ENCODE results near the gene LRRC75B. TPM values are rescaled to one million over a fixed set of nuclear protein-coding genes. Genes with fewer than 3 reads are reported as not detected.

Gene LRRC75B
- total and polyA plus RNA-seq, 2 donors (not counting 3 experiments of a cell fraction or from before 2014, with no cell fraction given), result 8.9 to 15.0 TPM

- POLR2A ChIA-PET, result no interaction called here
- BruUV-seq (replicated peaks), result no TSS peak
- intact Hi-C loops (cut with micrococcal nuclease), result no loop called here
These were observed 6.8 kb downstream of the LRRC75B start for GRCh38 chr22:24585927-24586546.

More at GRCh38 chr22:24585927-24586546, 6.8 kb downstream of the LRRC75B start:
- Histone ChIP-seq H3K27me3 (ENCODE audit: control insufficient read depth in 2 of 2, insufficient read depth in 2 of 2, low read length in 2 of 2) (no peaks in the 10 kb centered on the region), H3K4me2 (ENCODE audit: insufficient read depth, low read length) (no peak overlapping the region), H3K4me1 (ENCODE audit: control insufficient read depth, extremely low read depth, insufficient read depth, low read length) (no peaks in the 10 kb centered on the region), H4K20me1 (replicated peaks; ENCODE audit: control insufficient read depth, extremely low read depth, insufficient read depth, low read length) (no peaks in the 10 kb centered on the region), H3K9me3 (replicated peaks; ENCODE audit: control insufficient read depth, insufficient read depth, low read length) (no peaks in the 10 kb centered on the region), H3K9ac (replicated peaks; ENCODE audit: extremely low read depth, insufficient read depth, low read length) (no peak overlapping the region), H3K4me3 (replicated peaks in 1 of 3; ENCODE audit: insufficient read depth in 1 of 3, low read depth in 1 of 3, low read length in 3 of 3) (no peak overlapping the region), H3K36me3 (ENCODE audit: control insufficient read depth in 2 of 2, extremely low read depth in 1 of 2, insufficient read depth in 2 of 2, low read length in 2 of 2) (peaks cover 0 to 3% of the 10 kb centered on the region in 2 experiments), H2AFZ (ENCODE audit: low read depth, low read length) (no peak overlapping the region), H3K27ac (ENCODE audit: insufficient read depth, low read depth, low read length) (no peak overlapping the region), H3K79me2 (ENCODE audit: control insufficient read depth, insufficient read depth, low read length) (no peaks in the 10 kb centered on the region), H3K9me1 (replicated peaks; ENCODE audit: control insufficient read depth, extremely low read depth, insufficient read depth, low read length) (no peaks in the 10 kb centered on the region)
- TF ChIP-seq POLR2A (IDR thresholded peaks at IDR 0.05; ENCODE audit: low read depth, low read length), result no peak
- TF ChIP-seq GATA2 (IDR thresholded peaks at IDR 0.05; ENCODE audit: insufficient read depth, insufficient read length, low read depth, low read length), result no peak
- TF ChIP-seq MYC (IDR thresholded peaks at IDR 0.05; ENCODE audit: low read depth, low read length), result no peak
- no peak for TF ChIP-seq EZH2 (IDR thresholded peaks at IDR 0.05; ENCODE audit: borderline replicate concordance, low read depth, low read length, severe bottlenecking)
- TF ChIP-seq JUN (IDR thresholded peaks at IDR 0.05; ENCODE audit: borderline replicate concordance, insufficient read depth, insufficient read length, low read depth), result no peak
- TF ChIP-seq CTCF (IDR thresholded peaks at IDR 0.05; ENCODE audit: extremely low read depth in 1 of 2, insufficient read depth in 1 of 2, low read depth in 1 of 2, low read length in 2 of 2), result no peak
- no peak for TF ChIP-seq POLR2AphosphoS5 (IDR thresholded peaks at IDR 0.05; ENCODE audit: insufficient read depth, low read depth, low read length)
- no peak for TF ChIP-seq FOS (IDR thresholded peaks at IDR 0.05; ENCODE audit: borderline replicate concordance, insufficient read depth, low read length)
- TF ChIP-seq MAX (IDR thresholded peaks at IDR 0.05; ENCODE audit: insufficient read depth, insufficient read length), result no peak
- CTCF ChIA-PET, result no interaction called here
- no peak for FAIRE-seq
- dilution Hi-C loops (cut with MboI; ENCODE audit: extremely low pct_ligation_motif_present, low sequenced_read_pairs), result no loop called here
- DNase-seq (ENCODE audit: low read depth, low spot score), result no peak
